HG03103 (cell line): ENCODE measurements around the gene FGD4.
"Not testable (repeated sequence)": the region's sequence is repeated elsewhere in the genome, so short reads cannot be mapped to it uniquely, and the experiment has no call there.

Experiments used
- ATAC-seq: cut with Tn5 transposase; IDR thresholded peaks from one replicate; pipeline ENCODE4 v1.9.1; 2021; ENCODE audit warnings: low read depth; ENCODE audit not compliant: unreplicated experiment

Gene FGD4

GRCh38 chr12:32515137-32515873 lies 115.9 kb downstream of the FGD4 start:
- ATAC-seq = no peak

GRCh38 chr12:32516230-32516629 lies 116.9 kb downstream of the FGD4 start:
- no peak for ATAC-seq

GRCh38 chr12:32517966-32518365 lies 118.6 kb downstream of the FGD4 start:
- no peak for ATAC-seq

- ATAC-seq = no peak
Measured at GRCh38 chr12:32519047-32519446, 119.7 kb downstream of the FGD4 start.

GRCh38 chr12:32522331-32523221 lies 123.2 kb downstream of the FGD4 start:
- ATAC-seq = peak; percentile 69

- ATAC-seq = not testable (repeated sequence)
Measured at GRCh38 chr12:32525802-32526201, 126.4 kb downstream of the FGD4 start.

GRCh38 chr12:32526343-32526742 lies 127.0 kb downstream of the FGD4 start:
- ATAC-seq = not testable (repeated sequence)

GRCh38 chr12:32532422-32532821 lies 133.1 kb downstream of the FGD4 start:
- ATAC-seq = no peak

GRCh38 chr12:32532951-32533350 lies 133.6 kb downstream of the FGD4 start:
- no peak for ATAC-seq

- not testable (repeated sequence) for ATAC-seq
Measured at GRCh38 chr12:32533506-32533905, 134.1 kb downstream of the FGD4 start.

GRCh38 chr12:32533971-32534590 lies 134.7 kb downstream of the FGD4 start:
- peak; percentile 53 for ATAC-seq

- no peak for ATAC-seq
Measured at GRCh38 chr12:32534698-32535097, 135.3 kb downstream of the FGD4 start.

GRCh38 chr12:32535288-32535999 lies 136.1 kb downstream of the FGD4 start:
- no peak for ATAC-seq

GRCh38 chr12:32536000-32536345 lies 136.6 kb downstream of the FGD4 start:
- ATAC-seq = no peak

- no peak for ATAC-seq
Measured at GRCh38 chr12:32541754-32542374, 142.5 kb downstream of the FGD4 start.

GRCh38 chr12:32542428-32543229 lies 143.3 kb downstream of the FGD4 start:
- no peak for ATAC-seq

- ATAC-seq = no peak
Measured at GRCh38 chr12:32544893-32545292, 145.5 kb downstream of the FGD4 start.

- ATAC-seq = no peak
Measured at GRCh38 chr12:32545413-32545980, 146.1 kb downstream of the FGD4 start.

- no peak for ATAC-seq
Measured at GRCh38 chr12:32546272-32546671, 146.9 kb downstream of the FGD4 start.
